ENCODE results near the gene LAP3. TPM values are rescaled to one million over a fixed set of nuclear protein-coding genes. Genes with fewer than 3 reads are reported as not detected.

LAP3 gene
- total and polyA plus RNA-seq, 8 donors, result 10.4 to 30.0 (median 17.8) TPM

GRCh38 chr4:17647176-17647806 lies 70.3 kb downstream of the LAP3 start:
- Histone ChIP-seq H3K4me3 (no peak overlapping the region), H3K36me3 (no peaks in the 10 kb centered on the region), H3K27me3 (no peaks in the 10 kb centered on the region), H3K9me3 (no peaks in the 10 kb centered on the region), H3K27ac (no peak overlapping the region), H3K4me1 (no peaks in the 10 kb centered on the region)
- no peak for ATAC-seq
- WGBS, 2 donors, result 71 to 83% methylated on average over 9 of the region's 9 CpGs
- DNase-seq, result no peak
- no peak for TF ChIP-seq CTCF (IDR thresholded peaks at IDR 0.05)
- intact Hi-C loops (cut with DNase I), result no loop called here
- no peak for FAIRE-seq

GRCh38 chr4:17647927-17648326 lies 70.9 kb downstream of the LAP3 start:
- Histone ChIP-seq H3K9me3 (no peaks in the 10 kb centered on the region), H3K27me3 (no peaks in the 10 kb centered on the region), H3K27ac (no peak overlapping the region), H3K36me3 (no peaks in the 10 kb centered on the region), H3K4me1 (no peaks in the 10 kb centered on the region), H3K4me3 (no peak overlapping the region)
- intact Hi-C loops (cut with DNase I), result no loop called here
- 69 to 78% methylated on average over 5 of the region's 5 CpGs for WGBS, 2 donors
- ATAC-seq, result no peak
- TF ChIP-seq CTCF (IDR thresholded peaks at IDR 0.05), result no peak
- DNase-seq, result no peak
- no peak for FAIRE-seq

GRCh38 chr4:17650406-17650805 lies 73.4 kb downstream of the LAP3 start:
- DNase-seq (no peak), ATAC-seq (no peak), FAIRE-seq (no peak)
- 80 to 91% methylated on average over 2 of the region's 2 CpGs for WGBS, 2 donors
- Histone ChIP-seq H3K27ac (no peak overlapping the region), H3K9me3 (no peaks in the 10 kb centered on the region), H3K27me3 (no peaks in the 10 kb centered on the region), H3K4me3 (no peak overlapping the region), H3K36me3 (no peaks in the 10 kb centered on the region), H3K4me1 (no peaks in the 10 kb centered on the region)
- intact Hi-C loops (cut with DNase I), result no loop called here
- no peak for TF ChIP-seq CTCF (IDR thresholded peaks at IDR 0.05)

GRCh38 chr4:17654701-17655100 lies 77.7 kb downstream of the LAP3 start:
- TF ChIP-seq CTCF (IDR thresholded peaks at IDR 0.05), result no peak
- 67 to 86% methylated on average over 8 of the region's 8 CpGs for WGBS, 2 donors
- Histone ChIP-seq H3K4me3 (no peak overlapping the region), H3K27ac (no peak overlapping the region), H3K36me3 (no peaks in the 10 kb centered on the region), H3K27me3 (no peaks in the 10 kb centered on the region), H3K4me1 (no peaks in the 10 kb centered on the region), H3K9me3 (no peaks in the 10 kb centered on the region)
- no peak for DNase-seq
- no peak for ATAC-seq
- no peak for FAIRE-seq
- intact Hi-C loops (cut with DNase I), result no loop called here

GRCh38 chr4:17657090-17657489 lies 80.1 kb downstream of the LAP3 start:
- no peak for FAIRE-seq
- H3K27ac ChIP-seq, result no peak overlapping the region
- intact Hi-C loops (cut with DNase I), result no loop called here
- no peak overlapping the region for H3K4me3 ChIP-seq
- no peaks in the 10 kb centered on the region for H3K9me3 ChIP-seq
- no peaks in the 10 kb centered on the region for H3K27me3 ChIP-seq
- WGBS, 2 donors, result 74% methylated on average over 1 of the region's 1 CpG
- ATAC-seq, result no peak
- TF ChIP-seq CTCF (IDR thresholded peaks at IDR 0.05), result no peak
- no peaks in the 10 kb centered on the region for H3K36me3 ChIP-seq
- no peaks in the 10 kb centered on the region for H3K4me1 ChIP-seq
- DNase-seq, result no peak

Other genes starting within 250 kb of the LAP3 start
- gene QDPR, start 65.1 kb upstream of the LAP3 start, total RNA-seq, result 10 to 100 TPM; 11.4 to 20.6 (median 16.5) TPM
- gene QDPR, start 65.1 kb upstream of the LAP3 start, polyA plus RNA-seq, result 10 to 100 TPM; 14.9 to 56.8 TPM
- gene CLRN2, start 62.0 kb upstream of the LAP3 start, total RNA-seq, result not detected
- gene CLRN2, start 62.0 kb upstream of the LAP3 start, polyA plus RNA-seq, result not detected
- 10 to 100 TPM; 12.0 to 28.5 (median 15.0) TPM for gene MED28, start 37.4 kb downstream of the LAP3 start, total RNA-seq
- gene MED28, start 37.4 kb downstream of the LAP3 start, polyA plus RNA-seq, result 1 to 10 TPM; 5.1 to 8.2 TPM
- gene FAM184B, start 204.4 kb downstream of the LAP3 start, total RNA-seq, result not detected
- under 1 TPM; 0.04 to 0.07 TPM for gene FAM184B, start 204.4 kb downstream of the LAP3 start, polyA plus RNA-seq
- gene DCAF16, start 233.6 kb downstream of the LAP3 start, total RNA-seq, result 10 to 100 TPM; 12.4 to 23.5 (median 14.4) TPM
- 10 to 100 TPM in 1 of 2 donors, 1 to 10 TPM in 1; 6.4 to 13.8 TPM for gene DCAF16, start 233.6 kb downstream of the LAP3 start, polyA plus RNA-seq
- gene NCAPG, start 233.8 kb downstream of the LAP3 start, total RNA-seq, result 1 to 10 TPM in 1 of 6 donors, under 1 TPM in 4, not detected in 1; 0.23 to 1.3 (median 0.54) TPM
- under 1 TPM; 0.09 to 0.30 TPM for gene NCAPG, start 233.8 kb downstream of the LAP3 start, polyA plus RNA-seq